ENCODE data around the gene C15orf40. TPM values are rescaled to one million over a fixed set of nuclear protein-coding genes. Genes with fewer than 3 reads are reported as not detected.
A peak's percentile ranks its signal among the peaks of the same experiment; 100 is the strongest.
"Not testable (repeated sequence)": the region's sequence is repeated elsewhere in the genome, so short reads cannot be mapped to it uniquely, and the experiment has no call there.

Gene C15orf40
- total RNA-seq, 4 donors from 2014 or later, result 7.0 to 11.8 (median 9.1) TPM

- Histone ChIP-seq H3K36me3 (peaks cover 12 to 57% (median 36%) of the 10 kb centered on the region in 4 donors), H3K27me3 (no peaks in the 10 kb centered on the region), H3K27ac (replicated peaks in 1 of 4) (peak overlapping the region in 2 of 4 donors; percentile 24 to 51), H3K4me1 (peaks cover 0 to 21% (median 13%) of the 10 kb centered on the region in 4 donors), H3K9me3 (no peaks in the 10 kb centered on the region), H3K4me3 (no peak overlapping the region)
- no peak for DNase-seq (ENCODE audit: extremely low spot score)
- intact Hi-C loops (cut with DNase I), result no loop called here
- TF ChIP-seq POLR2A (IDR thresholded peaks at IDR 0.05; ENCODE audit: low read depth), result no peak
- no peak for TF ChIP-seq CTCF (IDR thresholded peaks at IDR 0.05)
- no peak for TF ChIP-seq EP300 (IDR thresholded peaks at IDR 0.05)
- no peak for TF ChIP-seq POLR2AphosphoS5 (IDR thresholded peaks at IDR 0.05)
- 38% methylated on average over 3 of the region's 3 CpGs for WGBS
These were observed 35.2 kb upstream of the C15orf40 start for GRCh38 chr15:83046558-83047127.

GRCh38 chr15:83044156-83044555, 32.7 kb upstream of the C15orf40 start:
- TF ChIP-seq CTCF (IDR thresholded peaks at IDR 0.05), result no peak
- TF ChIP-seq POLR2A (IDR thresholded peaks at IDR 0.05; ENCODE audit: low read depth), result no peak
- no peak for TF ChIP-seq POLR2AphosphoS5 (IDR thresholded peaks at IDR 0.05)
- TF ChIP-seq EP300 (IDR thresholded peaks at IDR 0.05), result no peak
- WGBS, result 98% methylated on average over 12 of the region's 12 CpGs
- no peak overlapping the region for H3K27ac ChIP-seq (replicated peaks in 1 of 4)
- no peaks in the 10 kb centered on the region for H3K9me3 ChIP-seq
- intact Hi-C loops (cut with DNase I), result no loop called here
- H3K4me3 ChIP-seq, result no peak overlapping the region
- DNase-seq (ENCODE audit: extremely low spot score), result no peak
- H3K4me1 ChIP-seq, result peaks cover 0 to 21% (median 13%) of the 10 kb centered on the region in 4 donors
- peaks cover 27 to 66% (median 57%) of the 10 kb centered on the region in 4 donors for H3K36me3 ChIP-seq
- H3K27me3 ChIP-seq, result no peaks in the 10 kb centered on the region

GRCh38 chr15:83039206-83039605, 27.8 kb upstream of the C15orf40 start:
- peaks cover 20 to 45% (median 38%) of the 10 kb centered on the region in 4 donors for H3K36me3 ChIP-seq

GRCh38 chr15:83036253-83036652, 24.8 kb upstream of the C15orf40 start:
- H3K27ac ChIP-seq (replicated peaks in 1 of 4), result no peak overlapping the region
- no peak for TF ChIP-seq POLR2A (IDR thresholded peaks at IDR 0.05; ENCODE audit: low read depth)
- TF ChIP-seq CTCF (IDR thresholded peaks at IDR 0.05), result no peak
- no peak for TF ChIP-seq POLR2AphosphoS5 (IDR thresholded peaks at IDR 0.05)
- TF ChIP-seq EP300 (IDR thresholded peaks at IDR 0.05), result no peak
- no peaks in the 10 kb centered on the region for H3K27me3 ChIP-seq
- 94% methylated on average over 6 of the region's 6 CpGs for WGBS
- no peak overlapping the region for H3K4me3 ChIP-seq
- intact Hi-C loops (cut with DNase I), result no loop called here
- no peak for DNase-seq (ENCODE audit: extremely low spot score)
- no peaks in the 10 kb centered on the region for H3K9me3 ChIP-seq
- H3K4me1 ChIP-seq, result no peaks in the 10 kb centered on the region
- H3K36me3 ChIP-seq, result peaks cover 12 to 41% (median 27%) of the 10 kb centered on the region in 4 donors

More at GRCh38 chr15:83039206-83039605, 27.8 kb upstream of the C15orf40 start:
- Histone ChIP-seq H3K27ac (replicated peaks in 1 of 4) (no peak overlapping the region), H3K4me1 (no peaks in the 10 kb centered on the region), H3K4me3 (no peak overlapping the region), H3K9me3 (no peaks in the 10 kb centered on the region), H3K27me3 (no peaks in the 10 kb centered on the region)
- 45% methylated on average over 1 of the region's 1 CpG for WGBS
- no peak for DNase-seq (ENCODE audit: extremely low spot score)
- TF ChIP-seq POLR2A (IDR thresholded peaks at IDR 0.05; ENCODE audit: low read depth) (no peak), POLR2AphosphoS5 (IDR thresholded peaks at IDR 0.05) (no peak), EP300 (IDR thresholded peaks at IDR 0.05) (no peak), CTCF (IDR thresholded peaks at IDR 0.05) (no peak)
- intact Hi-C loops (cut with DNase I), result no loop called here

GRCh38 chr15:83031234-83031633, 19.8 kb upstream of the C15orf40 start:
- 98% methylated on average over 6 of the region's 6 CpGs for WGBS
- H3K27ac ChIP-seq (replicated peaks in 1 of 4); H3K9me3 ChIP-seq; H3K27me3 ChIP-seq; DNase-seq (ENCODE audit: extremely low spot score); H3K4me1 ChIP-seq; intact Hi-C loops (cut with DNase I); H3K4me3 ChIP-seq: not testable (repeated sequence)
- peaks cover 11 to 49% (median 32%) of the 10 kb centered on the region in 4 donors for H3K36me3 ChIP-seq
